Stimulated activated naive B cell treated with anti-CD40 and anti-IgM and Interleukin-4, amounts not matched to agents 10 μg/mL and 1 μg/mL and 100 μg/mL, for 72 hours (primary cell): Measurements from ENCODE around the gene TTC23L.
A peak's percentile ranks its signal among the peaks of the same experiment; 100 is the strongest.
"Not testable (repeated sequence)": the region's sequence is repeated elsewhere in the genome, so short reads cannot be mapped to it uniquely, and the experiment has no call there.

Experiments
- ATAC-seq, 2 donors: fragments of 150-1000 bp; cut with Tn5 transposase; replicated peaks; 2 replicates each; pipeline ENCODE4 v1.10.0; 2021; ENCODE audit warnings: moderate library complexity in 1 of 2
- DNase-seq: peaks from one replicate; pipeline ENCODE4 v3.0.0; 2021
- H3K27ac Mint-ChIP-seq: one replicate; pipeline ENCODE4 v1.8.0; 2022; ENCODE audit warnings: mild to moderate bottlenecking, mixed read lengths
- H3K27me3 Mint-ChIP-seq, 2 donors: one replicate each; pipeline ENCODE4 v1.8.0; 2022; ENCODE audit warnings: mixed read lengths in 2 of 2
- H3K36me3 Mint-ChIP-seq, 2 donors: one replicate each; pipeline ENCODE4 v1.8.0; 2022; ENCODE audit warnings: mixed read lengths in 2 of 2, mild to moderate bottlenecking in 1 of 2
- H3K4me1 Mint-ChIP-seq, 2 donors: one replicate each; pipeline ENCODE4 v1.8.0; 2022; ENCODE audit warnings: mixed read lengths in 2 of 2, mild to moderate bottlenecking in 1 of 2
- H3K4me3 Mint-ChIP-seq, 2 donors: one replicate each; pipeline ENCODE4 v1.8.0; 2022; ENCODE audit warnings: mild to moderate bottlenecking in 2 of 2, mixed read lengths in 2 of 2, moderate library complexity in 1 of 2
- H3K9me3 Mint-ChIP-seq, 2 donors: one replicate each; pipeline ENCODE4 v1.8.0; 2022; ENCODE audit warnings: mixed read lengths in 2 of 2, mild to moderate bottlenecking in 1 of 2

Gene TTC23L

GRCh38 chr5:34822956-34823715 lies 15.8 kb upstream of the TTC23L start:
- H3K4me1 Mint-ChIP-seq = peaks cover 3 to 5% of the 10 kb centered on the region in 2 donors
- H3K36me3 Mint-ChIP-seq = no peaks in the 10 kb centered on the region
- H3K9me3 Mint-ChIP-seq = no peaks in the 10 kb centered on the region
- no peak overlapping the region for H3K27ac Mint-ChIP-seq
- no peak overlapping the region for H3K4me3 Mint-ChIP-seq
- ATAC-seq (no peak), DNase-seq (no peak)
- no peaks in the 10 kb centered on the region for H3K27me3 Mint-ChIP-seq

- no peaks in the 10 kb centered on the region for H3K27me3 Mint-ChIP-seq
Observed at GRCh38 chr5:34826347-34826746, 12.6 kb upstream of the TTC23L start.

GRCh38 chr5:34827588-34828506 lies 11.1 kb upstream of the TTC23L start:
- no peaks in the 10 kb centered on the region for H3K27me3 Mint-ChIP-seq
- DNase-seq = no peak
- peak; percentile 65 to 72 for ATAC-seq
- no peak overlapping the region for H3K4me3 Mint-ChIP-seq
- peaks cover 6 to 8% of the 10 kb centered on the region in 2 donors for H3K4me1 Mint-ChIP-seq
- H3K27ac Mint-ChIP-seq = no peak overlapping the region
- no peaks in the 10 kb centered on the region for H3K36me3 Mint-ChIP-seq
- no peaks in the 10 kb centered on the region for H3K9me3 Mint-ChIP-seq

More at GRCh38 chr5:34826347-34826746, 12.6 kb upstream of the TTC23L start:
- Mint-ChIP-seq H3K36me3 (no peaks in the 10 kb centered on the region), H3K4me3 (no peak overlapping the region), H3K9me3 (no peaks in the 10 kb centered on the region), H3K4me1 (peaks cover 6 to 8% of the 10 kb centered on the region in 2 donors), H3K27ac (no peak overlapping the region)
- ATAC-seq (no peak), DNase-seq (no peak)

GRCh38 chr5:34830827-34831226 lies 8.1 kb upstream of the TTC23L start:
- H3K27me3 Mint-ChIP-seq, H3K36me3 Mint-ChIP-seq, H3K4me3 Mint-ChIP-seq, H3K9me3 Mint-ChIP-seq, H3K4me1 Mint-ChIP-seq, ATAC-seq, H3K27ac Mint-ChIP-seq, DNase-seq: not testable (repeated sequence)

GRCh38 chr5:34831303-34831702 lies 7.7 kb upstream of the TTC23L start:
- no peaks in the 10 kb centered on the region for H3K36me3 Mint-ChIP-seq
- DNase-seq (no peak), ATAC-seq (no peak)
- no peak overlapping the region for H3K27ac Mint-ChIP-seq
- H3K4me3 Mint-ChIP-seq = no peak overlapping the region
- no peaks in the 10 kb centered on the region for H3K27me3 Mint-ChIP-seq
- peaks cover 6 to 8% of the 10 kb centered on the region in 2 donors for H3K4me1 Mint-ChIP-seq
- H3K9me3 Mint-ChIP-seq = no peaks in the 10 kb centered on the region

GRCh38 chr5:34832568-34832967 lies 6.4 kb upstream of the TTC23L start:
- Mint-ChIP-seq H3K27ac (no peak overlapping the region), H3K4me1 (peaks cover 6 to 8% of the 10 kb centered on the region in 2 donors), H3K36me3 (no peaks in the 10 kb centered on the region), H3K4me3 (no peak overlapping the region), H3K27me3 (no peaks in the 10 kb centered on the region), H3K9me3 (no peaks in the 10 kb centered on the region)
- DNase-seq = no peak
- ATAC-seq = no peak

GRCh38 chr5:34833090-34833489 lies 5.9 kb upstream of the TTC23L start:
- Mint-ChIP-seq H3K27ac (no peak overlapping the region), H3K4me1 (peaks cover 3 to 4% of the 10 kb centered on the region in 2 donors), H3K9me3 (no peaks in the 10 kb centered on the region), H3K36me3 (no peaks in the 10 kb centered on the region), H3K4me3 (no peak overlapping the region), H3K27me3 (no peaks in the 10 kb centered on the region)
- no peak for DNase-seq
- no peak for ATAC-seq

GRCh38 chr5:34833976-34834793 lies 4.8 kb upstream of the TTC23L start:
- Mint-ChIP-seq H3K27me3 (no peaks in the 10 kb centered on the region), H3K4me1 (peaks cover under 1 to 5% of the 10 kb centered on the region in 2 donors), H3K4me3 (no peak overlapping the region), H3K36me3 (no peaks in the 10 kb centered on the region), H3K27ac (no peak overlapping the region), H3K9me3 (no peaks in the 10 kb centered on the region)
- no peak for ATAC-seq
- DNase-seq = no peak

- Mint-ChIP-seq H3K27ac (no peak overlapping the region), H3K4me1 (peaks cover 4 to 9% of the 10 kb centered on the region in 2 donors), H3K4me3 (no peak overlapping the region), H3K36me3 (no peaks in the 10 kb centered on the region), H3K27me3 (no peaks in the 10 kb centered on the region), H3K9me3 (no peaks in the 10 kb centered on the region)
- DNase-seq = no peak
- ATAC-seq = no peak
Observed at GRCh38 chr5:34834794-34835089, 4.2 kb upstream of the TTC23L start.

- no peak for ATAC-seq
- Mint-ChIP-seq H3K4me1 (peaks cover 4 to 9% of the 10 kb centered on the region in 2 donors), H3K36me3 (no peaks in the 10 kb centered on the region), H3K4me3 (no peak overlapping the region), H3K27me3 (peaks cover 0 to 5% of the 10 kb centered on the region in 2 donors), H3K9me3 (no peaks in the 10 kb centered on the region), H3K27ac (no peak overlapping the region)
- no peak for DNase-seq
Observed at GRCh38 chr5:34835664-34836063, 3.3 kb upstream of the TTC23L start.

GRCh38 chr5:34841816-34842215 lies 2.9 kb downstream of the TTC23L start:
- Mint-ChIP-seq H3K4me3 (no peak overlapping the region), H3K27me3 (peaks cover 7 to 17% of the 10 kb centered on the region in 2 donors), H3K9me3 (no peaks in the 10 kb centered on the region), H3K4me1 (peaks cover 4 to 9% of the 10 kb centered on the region in 2 donors), H3K27ac (no peak overlapping the region), H3K36me3 (peaks cover 0 to 4% of the 10 kb centered on the region in 2 donors)
- ATAC-seq = no peak
- no peak for DNase-seq

- Mint-ChIP-seq H3K27ac (no peak overlapping the region), H3K4me3 (no peak overlapping the region), H3K4me1 (peaks cover 4 to 9% of the 10 kb centered on the region in 2 donors), H3K27me3 (peaks cover 7 to 17% of the 10 kb centered on the region in 2 donors), H3K9me3 (no peaks in the 10 kb centered on the region), H3K36me3 (peaks cover 0 to 4% of the 10 kb centered on the region in 2 donors)
- ATAC-seq (no peak), DNase-seq (no peak)
Observed at GRCh38 chr5:34842554-34842953, 3.6 kb downstream of the TTC23L start.

- peaks cover 4 to 5% of the 10 kb centered on the region in 2 donors for H3K4me1 Mint-ChIP-seq
- H3K4me3 Mint-ChIP-seq = no peak overlapping the region
- peaks cover 9 to 17% of the 10 kb centered on the region in 2 donors for H3K27me3 Mint-ChIP-seq
- DNase-seq (no peak), ATAC-seq (no peak)
- H3K36me3 Mint-ChIP-seq = peaks cover 0 to 4% of the 10 kb centered on the region in 2 donors
- H3K27ac Mint-ChIP-seq = no peak overlapping the region
- H3K9me3 Mint-ChIP-seq = no peaks in the 10 kb centered on the region
Observed at GRCh38 chr5:34843497-34843896, 4.5 kb downstream of the TTC23L start.

- no peak for ATAC-seq
- peaks cover 11 to 17% of the 10 kb centered on the region in 2 donors for H3K27me3 Mint-ChIP-seq
- no peak overlapping the region for H3K4me3 Mint-ChIP-seq
- no peaks in the 10 kb centered on the region for H3K9me3 Mint-ChIP-seq
- H3K4me1 Mint-ChIP-seq = peaks cover 4% of the 10 kb centered on the region in 2 donors
- no peak overlapping the region for H3K27ac Mint-ChIP-seq
- DNase-seq = no peak
- H3K36me3 Mint-ChIP-seq = peaks cover 0 to 4% of the 10 kb centered on the region in 2 donors
Observed at GRCh38 chr5:34844106-34844505, 5.1 kb downstream of the TTC23L start.
